K562 (cell line): ENCODE measurements around the gene ADRA1B. TPM values are rescaled to one million over a fixed set of nuclear protein-coding genes. Genes with fewer than 3 reads are reported as not detected.

Experiments
- ATAC-seq: fragments of 200-7000 bp; cut with Tn5 transposase; 3 replicates; pipeline ENCODE4 v1.9.1; 2020; ENCODE audit warnings: moderate library complexity
- BruUV-seq: library from RNA; stranded (reverse); fragments of 400-500 nt; replicated peaks from 2 replicates; lab custom pipeline; 2021; lab: Mats Ljungman, UMichigan
- CTCF ChIA-PET: fragments of 300-600 bp; formaldehyde crosslinking; extraction: SDS; loops from one replicate; lab custom pipeline; 2021; ENCODE audit warnings: low intra/inter-chr PET ratio; lab: Yijun Ruan, JAX
- POLR2A ChIA-PET: fragments of 300-600, 350-650 bp; sonication (Branson Sonifier 250); formaldehyde crosslinking; extraction: SDS; loops from one replicate; lab custom pipeline; 2021; ENCODE audit warnings: antibody characterized with exemption, inconsistent platforms; lab: Yijun Ruan, JAX
- DNase-seq, 4 experiments: peaks; one replicate each; pipeline versions ENCODE4 v3.0.0 to v3.0.0-alpha.2; 2011 to 2018; ENCODE audit warnings: low spot score in 3 of 4, mixed read lengths in 3 of 4; ENCODE audit errors: extremely low read depth in 1 of 4
- FAIRE-seq: peaks from 2 replicates; lab custom pipeline; 2011; peaks lifted over from hg19 to GRCh38; lab: Jason Lieb, UNC
- H2AFZ ChIP-seq: 2 replicates; pipeline ENCODE4 v1.6.0; 2011; ENCODE audit warnings: low read depth, low read length, control low read depth, inconsistent platforms
- H3K27ac ChIP-seq: fragments of 200-600 bp; 3 replicates; pipeline ENCODE4 v1.8.0; 2011; ENCODE audit warnings: low read depth, mild to moderate bottlenecking, control low read depth, inconsistent platforms, low read length, moderate library complexity, mixed read lengths; ENCODE audit errors: extremely low read depth
- H3K27me3 ChIP-seq, 2 experiments: fragments of 300-600 bp in 1 of 2; 2 replicates in 1 of 2; 3 replicates in 1 of 2; pipeline versions ENCODE4 v1.6.0 to v1.8.0; 2011; ENCODE audit warnings: inconsistent platforms in 2 of 2, low read length in 2 of 2, mild to moderate bottlenecking in 1 of 2, mixed read lengths in 1 of 2, moderate library complexity in 1 of 2; ENCODE audit not compliant: control insufficient read depth in 2 of 2, insufficient read depth in 2 of 2
- H3K36me3 ChIP-seq: fragments of 300-600 bp; 3 replicates; pipeline ENCODE4 v1.8.0; 2011; ENCODE audit warnings: mild to moderate bottlenecking, low read length, inconsistent platforms; ENCODE audit not compliant: control insufficient read depth, insufficient read depth
- H3K4me1 ChIP-seq, 2 experiments: fragments of 200-600 bp in 1 of 2; replicated peaks in 1 of 2; 2 replicates in 1 of 2; 3 replicates in 1 of 2; pipeline versions ENCODE4 v1.5.1 to v1.8.0; 2011; ENCODE audit warnings: inconsistent platforms in 2 of 2, low read length in 2 of 2, mild to moderate bottlenecking in 1 of 2, mixed read lengths in 1 of 2, moderate library complexity in 1 of 2; ENCODE audit not compliant: control insufficient read depth in 2 of 2, insufficient read depth in 2 of 2
- H3K4me2 ChIP-seq: 2 replicates; pipeline ENCODE4 v1.6.1; 2011; ENCODE audit warnings: low read length, control low read depth, inconsistent platforms, mixed read lengths; ENCODE audit not compliant: insufficient read depth
- H3K4me3 ChIP-seq: fragments of 200-600 bp; sonication (generic), shearing (Covaris generic); 2 replicates; pipeline ENCODE4 v1.5.1; 2016; ENCODE audit warnings: control low read depth, inconsistent platforms
- H3K79me2 ChIP-seq: fragments of 200-600 bp; 3 replicates; pipeline ENCODE4 v1.8.0; 2011; ENCODE audit warnings: low read length, inconsistent platforms; ENCODE audit not compliant: control insufficient read depth, insufficient read depth
- H3K9ac ChIP-seq, 2 experiments: 2 replicates each; pipeline versions ENCODE4 v1.6.0 to v1.6.1; 2011; ENCODE audit warnings: low read depth in 2 of 2, low read length in 2 of 2, control low read depth in 1 of 2, inconsistent platforms in 1 of 2, mild to moderate bottlenecking in 1 of 2, mixed read lengths in 1 of 2; ENCODE audit not compliant: insufficient read depth in 1 of 2
- H3K9me1 ChIP-seq: one replicate; pipeline ENCODE4 v1.6.0; 2011; ENCODE audit warnings: inconsistent platforms, mild to moderate bottlenecking, low read length, moderate library complexity; ENCODE audit not compliant: control insufficient read depth, insufficient read depth
- H3K9me3 ChIP-seq: replicated peaks from 2 replicates; pipeline ENCODE4 v1.5.1; 2011; ENCODE audit warnings: low read depth, low read length, inconsistent platforms; ENCODE audit not compliant: control insufficient read depth, insufficient read depth
- H4K20me1 ChIP-seq: replicated peaks from 2 replicates; pipeline ENCODE4 v1.6.1; 2011; ENCODE audit warnings: low read length, inconsistent platforms, mixed read lengths; ENCODE audit not compliant: control insufficient read depth, insufficient read depth
- ATF1 ChIP-seq, 2 experiments: fragments of 450-650 bp in 1 of 2; IDR thresholded peaks; 2 replicates each; pipeline ENCODE4 v1.6.1; 2016; ENCODE audit warnings: missing compliant biosample characterization in 1 of 2, missing genetic modification characterization in 1 of 2
- CBX2 ChIP-seq: fragments of 200-600 bp; sonication (generic); IDR thresholded peaks from one replicate; pipeline ENCODE4 v1.6.1; 2012; ENCODE audit warnings: mild to moderate bottlenecking, low read length, inconsistent platforms; ENCODE audit not compliant: insufficient read depth, poor library complexity, severe bottlenecking
- COPS2 ChIP-seq: fragments of 450-650 bp; conservative IDR thresholded peaks from 2 replicates; pipeline ENCODE4 v1.6.1; 2016; ENCODE audit warnings: mild to moderate bottlenecking, moderate library complexity
- ESRRB ChIP-seq: fragments of 250-450 bp; sonication (Bioruptor Pico); IDR thresholded peaks from 2 replicates; pipeline ENCODE4 v1.5.0; 2020; ENCODE audit warnings: mild to moderate bottlenecking, moderate library complexity, borderline replicate concordance
- GATA2 ChIP-seq: sonication (generic); formaldehyde crosslinking; IDR thresholded peaks from 2 replicates; pipeline ENCODE4 v1.4.0; 2020; ENCODE audit warnings: mild to moderate bottlenecking, missing genetic modification reagents
- HDAC8 ChIP-seq: fragments of 450-650 bp; IDR thresholded peaks from 2 replicates; pipeline ENCODE4 v1.6.1; 2016; ENCODE audit warnings: mild to moderate bottlenecking, missing genetic modification characterization, moderate library complexity, missing compliant biosample characterization
- HNRNPLL ChIP-seq: fragments of 200-400 bp; formaldehyde crosslinking; IDR thresholded peaks from 2 replicates; pipeline ENCODE4 v1.6.1; 2017; ENCODE audit warnings: low read length, low read depth, mild to moderate bottlenecking; ENCODE audit not compliant: poor library complexity, severe bottlenecking
- MED1 ChIP-seq: sonication (generic); formaldehyde crosslinking; IDR thresholded peaks from 2 replicates; pipeline ENCODE4 v1.8.1; 2023; ENCODE audit warnings: missing genetic modification reagents, borderline replicate concordance
- MTA1 ChIP-seq: fragments of 450-650 bp; IDR thresholded peaks from 2 replicates; pipeline ENCODE4 v1.6.1; 2017; ENCODE audit warnings: borderline replicate concordance
- NCOA6 ChIP-seq: fragments of 450-650 bp; IDR thresholded peaks from 2 replicates; pipeline ENCODE4 v1.6.1; 2017; ENCODE audit warnings: mild to moderate bottlenecking
- SP2 ChIP-seq: IDR thresholded peaks from 2 replicates; pipeline ENCODE4 v1.6.1; 2011; ENCODE audit warnings: mild to moderate bottlenecking, low read depth, low read length, moderate library complexity; ENCODE audit not compliant: poor library complexity, severe bottlenecking; ENCODE audit errors: extremely low read depth
- STAT5A ChIP-seq: IDR thresholded peaks from 2 replicates; pipeline ENCODE4 v1.6.1; 2012; ENCODE audit warnings: low read length, inconsistent platforms, borderline replicate concordance
- TBL1XR1 ChIP-seq, 2 experiments: IDR thresholded peaks; 2 replicates each; pipeline ENCODE4 v1.6.1; 2012; ENCODE audit warnings: improper control_type of control experiment in 2 of 2, low read length in 2 of 2, mild to moderate bottlenecking in 1 of 2
- TSC22D4 ChIP-seq: fragments of 450-650 bp; IDR thresholded peaks from 2 replicates; pipeline ENCODE4 v1.6.1; 2016; ENCODE audit warnings: missing genetic modification characterization, missing biosample characterization, control low read depth
- ZC3H11A ChIP-seq: IDR thresholded peaks from 2 replicates; pipeline ENCODE4 v1.6.1; 2012; ENCODE audit warnings: low read depth, low read length, improper control_type of control experiment
- ZKSCAN3 ChIP-seq: fragments of 250-450 bp; sonication (Bioruptor Pico); IDR thresholded peaks from 2 replicates; pipeline ENCODE4 v1.4.0; 2020
- ZNF146 ChIP-seq: IDR thresholded peaks from one replicate; pipeline ENCODE4 v1.6.1; 2018; ENCODE audit warnings: missing compliant biosample characterization; ENCODE audit not compliant: unreplicated experiment
- ZNF224 ChIP-seq: sonication (generic); formaldehyde crosslinking; IDR thresholded peaks from 2 replicates; pipeline ENCODE4 v1.8.0; 2022; ENCODE audit warnings: mild to moderate bottlenecking, missing genetic modification reagents
- ZNF239 ChIP-seq: fragments of 250-450 bp; sonication (Bioruptor Pico); IDR thresholded peaks from 2 replicates; pipeline ENCODE4 v1.4.0; 2020; ENCODE audit warnings: mild to moderate bottlenecking
- ZNF277 ChIP-seq: fragments of 250-450 bp; sonication (Bioruptor Pico); IDR thresholded peaks from 2 replicates; pipeline ENCODE4 v1.8.0; 2022; ENCODE audit warnings: inconsistent platforms, mild to moderate bottlenecking, moderate library complexity, borderline replicate concordance
- ZNF282 ChIP-seq: sonication (generic); formaldehyde crosslinking; IDR thresholded peaks from 2 replicates; pipeline ENCODE4 v1.8.1; 2023; ENCODE audit warnings: missing genetic modification reagents
- ZNF354B ChIP-seq: fragments of 250-450 bp; sonication (Bioruptor Pico); IDR thresholded peaks from 2 replicates; pipeline ENCODE4 v1.4.0; 2020
- ZNF444 ChIP-seq: fragments of 250-450 bp; sonication (Bioruptor Pico); IDR thresholded peaks from 2 replicates; pipeline ENCODE4 v1.4.0; 2020; ENCODE audit warnings: mild to moderate bottlenecking, moderate library complexity
- WGBS: fragments of 100-300 bp; shearing (Covaris generic); methylation state at CpG from one replicate; pipeline ENCODE4 v1.1.6; 2016; ENCODE audit warnings: low coverage, mixed read lengths; ENCODE audit not compliant: insufficient coverage; ENCODE audit errors: missing lambda C conversion rate; 5-methylcytosine and 5-hydroxymethylcytosine counted together
- in situ Hi-C: fragments of 300-500 bp; cut with MboI; formaldehyde crosslinking; loops from 4 replicates; pipeline ENCODE4 v1.15.0; 2018; ENCODE audit warnings: inconsistent platforms, mixed read lengths
- intact Hi-C: fragments of 100-400 bp; cut with micrococcal nuclease; formaldehyde crosslinking; loops from 2 replicates; pipeline ENCODE4 v1.14.2; 2022
- polyA plus RNA-seq, 8 experiments: library from polyadenylated mRNA; depleted of rRNA in 4 of 8; stranded (reverse) in 5 of 8; unstranded in 3 of 8; fragments of >200 nt; fragmentation: Nextera tagmentation in 2 of 8; fragmentation: Illumina TruSeq in 1 of 8; extraction: Ambion mirVana in 2 of 8; extraction: Trizol in 1 of 8; gene quantifications; 2 replicates each; pipeline versions ENCODE4 v1.2.1 to v1.2.3, GENCODE V29; 2011 to 2014; ENCODE audit warnings: inconsistent platforms in 1 of 8, missing spikeins in 1 of 8
- total RNA-seq, 7 experiments: library from RNA; depleted of rRNA in 6 of 7; stranded (reverse); fragments of >200 nt in 6 of 7; fragmentation: Illumina TruSeq in 2 of 7; extraction: Trizol in 2 of 7; gene quantifications; 2 replicates each; pipeline versions ENCODE4 v1.2.1 to v1.2.3, GENCODE V29; 2011 to 2021; ENCODE audit warnings: low replicate concordance in 1 of 7

Gene ADRA1B
- total and polyA plus RNA-seq, 9 of the 15 experiments (the other 6 are each of a cell fraction or from before 2014, with no cell fraction given), result not detected

GRCh38 chr5:159880676-159881075, 35.6 kb upstream of the ADRA1B start:
- no peak for FAIRE-seq
- in situ Hi-C loops, result no loop called here
- WGBS, result 0% methylated on average over 2 of the region's 2 CpGs

GRCh38 chr5:159881967-159882366, 34.3 kb upstream of the ADRA1B start:
- Histone ChIP-seq H3K27ac (no peak overlapping the region), H3K9ac (no peak overlapping the region), H3K4me2 (no peak overlapping the region), H3K4me1 (no peaks in the 10 kb centered on the region), H3K79me2 (no peaks in the 10 kb centered on the region), H3K36me3 (no peaks in the 10 kb centered on the region), H3K9me3 (no peaks in the 10 kb centered on the region), H2AFZ (no peak overlapping the region), H3K4me3 (no peak overlapping the region), H3K27me3 (0 out of 5 replicates have a peak, but pooled peaks cover 0 to 9% of the 10 kb centered on the region in 2 experiments), H3K9me1 (no peaks in the 10 kb centered on the region), H4K20me1 (no peaks in the 10 kb centered on the region)
- BruUV-seq, result no TSS peak
- CTCF ChIA-PET, result no interaction called here
- DNase-seq, result no peak
- WGBS, result 0% methylated on average over 2 of the region's 2 CpGs
- FAIRE-seq, result no peak
- TF ChIP-seq ZNF444 (CRISPR knock-in tag) (no peak), ZNF354B (CRISPR knock-in tag) (no peak), ZNF239 (no peak), GATA2 (no peak), NCOA6 (no peak), MED1 (CRISPR knock-in tag) (no peak), ZNF224 (CRISPR knock-in tag) (no peak), ZNF277 (CRISPR knock-in tag) (no peak), TSC22D4 (no peak)
- POLR2A ChIA-PET, result no interaction called here
- in situ Hi-C loops (no loop called here), intact Hi-C loops (no loop called here)
- no peak for ATAC-seq

More at GRCh38 chr5:159880676-159881075, 35.6 kb upstream of the ADRA1B start:
- Histone ChIP-seq H3K4me1 (no peaks in the 10 kb centered on the region), H3K4me2 (no peak overlapping the region), H3K27me3 (0 out of 5 replicates have a peak, but pooled peaks cover 0 to 9% of the 10 kb centered on the region in 2 experiments), H3K27ac (no peak overlapping the region), H3K9me1 (no peaks in the 10 kb centered on the region), H3K4me3 (no peak overlapping the region), H3K9me3 (no peaks in the 10 kb centered on the region), H3K9ac (no peak overlapping the region), H2AFZ (no peak overlapping the region), H3K79me2 (no peaks in the 10 kb centered on the region), H3K36me3 (no peaks in the 10 kb centered on the region), H4K20me1 (no peaks in the 10 kb centered on the region)
- no peak for TF ChIP-seq TBL1XR1 (IDR thresholded peaks at IDR 0.05; ENCODE audit: low read length in 2 of 2)
- TF ChIP-seq ATF1 (CRISPR knock-in tag; IDR thresholded peaks at IDR 0.05), result no peak
- no peak for TF ChIP-seq ATF1 (tag; IDR thresholded peaks at IDR 0.05)
- no peak for TF ChIP-seq HDAC8
- no peak for TF ChIP-seq HNRNPLL
- no peak for TF ChIP-seq CBX2
- TF ChIP-seq MTA1, result no peak
- no peak for TF ChIP-seq ZKSCAN3 (CRISPR knock-in tag)
- TF ChIP-seq STAT5A, result no peak
- TF ChIP-seq ESRRB (CRISPR knock-in tag), result no peak
- no peak for TF ChIP-seq ZNF282
- TF ChIP-seq COPS2, result no peak
- no peak for TF ChIP-seq TSC22D4
- no peak for TF ChIP-seq SP2
- no peak for TF ChIP-seq ZC3H11A
- TF ChIP-seq ZNF146 (CRISPR knock-in tag), result no peak
- intact Hi-C loops, result no loop called here
- BruUV-seq, result no TSS peak
- ATAC-seq (no peak), DNase-seq (no peak)
- ChIA-PET CTCF (no interaction called here), POLR2A (no interaction called here)
